NCI-H2227 (cell line): ENCODE results near the gene BAHD1.

Source experiments
- DNase-seq: peaks from one replicate; lab custom pipeline; 2025; ENCODE audit not compliant: unreplicated experiment; lab: John Stamatoyannopoulos, UW

The BAHD1 gene

DNA sequence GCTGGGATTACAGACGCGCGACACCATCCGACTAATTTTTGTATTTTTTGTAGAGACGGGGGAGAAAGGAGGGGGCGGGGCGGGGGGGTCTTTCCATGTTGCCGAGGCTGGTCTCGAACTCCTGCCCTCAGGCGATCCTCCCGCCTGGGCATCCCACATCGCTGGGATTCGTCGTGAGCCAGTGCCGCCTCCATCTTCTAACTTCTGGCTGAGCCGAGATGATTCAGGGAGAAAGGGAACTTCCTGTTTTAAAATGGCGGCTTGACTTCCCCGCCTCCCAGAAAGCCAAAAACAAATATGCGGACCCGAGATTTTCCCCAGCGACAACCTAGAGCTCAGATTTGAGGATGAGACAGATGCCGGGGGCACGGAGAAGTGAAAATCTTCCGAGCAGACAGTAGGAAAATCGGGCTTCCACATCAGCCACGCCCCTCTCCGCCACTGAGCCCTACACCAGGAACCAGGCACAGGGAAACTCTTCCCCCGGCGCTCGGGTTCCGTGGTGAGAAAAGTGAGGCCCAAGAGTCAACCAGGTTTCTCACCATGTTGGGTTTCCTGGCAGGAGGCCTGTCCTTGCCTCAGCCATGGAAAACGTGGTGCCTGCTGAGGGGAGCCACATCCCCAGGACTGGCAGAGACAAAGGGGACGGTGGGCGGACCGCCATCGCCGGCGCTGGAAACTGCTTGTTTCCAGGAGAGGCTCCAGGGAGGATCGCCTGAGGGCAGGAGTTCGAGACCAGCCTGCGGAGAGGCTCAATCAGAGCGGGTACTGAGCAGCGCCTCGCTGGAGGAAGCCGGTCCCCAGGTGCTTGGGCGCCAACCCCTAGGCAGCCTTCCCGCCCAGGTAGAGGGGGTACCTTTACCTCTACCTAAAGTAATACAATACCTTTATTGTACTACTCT lies 48.8 kb downstream of the BAHD1 start:
- DNase-seq = no peak

DNA sequence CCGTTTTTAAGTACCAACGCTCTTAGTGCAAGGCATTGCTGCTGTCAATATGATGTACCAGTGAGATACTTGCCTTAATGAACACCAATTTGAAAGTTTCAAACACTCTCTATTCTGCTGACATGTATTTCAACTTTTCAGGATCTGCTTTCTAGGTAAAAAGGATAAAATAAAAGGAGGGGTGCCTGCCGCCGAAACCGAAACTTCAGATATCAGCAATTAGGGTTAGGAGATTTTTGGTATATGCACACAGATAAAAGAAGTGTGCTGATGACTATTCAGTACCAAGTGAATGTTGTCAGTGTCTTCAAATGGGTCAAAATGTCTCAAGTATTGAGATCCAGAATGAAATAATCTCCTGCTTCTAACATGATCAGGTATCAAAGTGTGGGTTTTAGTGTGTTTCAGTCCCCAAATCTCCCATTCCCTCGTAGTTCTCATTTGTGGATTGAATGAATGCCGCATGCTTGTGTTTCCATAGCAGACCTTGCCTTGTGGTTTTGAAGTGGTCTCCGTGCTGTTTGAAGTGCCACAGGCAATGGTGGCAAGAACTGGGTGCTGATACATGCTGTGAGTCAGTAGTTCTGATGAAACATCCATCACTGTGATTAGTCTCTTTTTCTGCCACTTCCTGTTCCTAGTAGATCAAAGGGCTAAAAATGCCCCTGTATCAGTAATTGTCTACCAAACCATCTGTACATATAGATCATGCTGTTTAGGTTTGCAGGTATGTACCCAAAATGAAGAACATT lies 52.5 kb downstream of the BAHD1 start:
- DNase-seq = no peak

DNA sequence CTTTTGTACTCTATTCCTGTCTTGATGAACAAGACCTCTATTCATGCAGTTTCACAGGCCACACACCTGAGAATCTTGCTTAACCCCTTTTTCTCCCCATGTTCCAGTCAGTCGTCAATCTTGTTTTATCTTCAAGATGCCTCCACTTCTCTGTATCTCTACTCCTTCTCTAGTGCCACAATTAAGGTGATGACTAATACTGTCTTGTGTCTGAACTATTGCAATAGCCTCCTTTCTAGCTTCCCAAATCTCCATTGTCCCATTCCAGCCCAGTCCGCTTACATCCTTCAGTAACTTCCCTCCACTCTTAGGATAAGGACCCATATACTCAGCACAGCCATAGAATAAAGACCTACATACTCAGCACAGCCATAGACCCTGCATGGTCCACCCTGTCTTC lies 54.8 kb downstream of the BAHD1 start:
- no peak for DNase-seq

DNA sequence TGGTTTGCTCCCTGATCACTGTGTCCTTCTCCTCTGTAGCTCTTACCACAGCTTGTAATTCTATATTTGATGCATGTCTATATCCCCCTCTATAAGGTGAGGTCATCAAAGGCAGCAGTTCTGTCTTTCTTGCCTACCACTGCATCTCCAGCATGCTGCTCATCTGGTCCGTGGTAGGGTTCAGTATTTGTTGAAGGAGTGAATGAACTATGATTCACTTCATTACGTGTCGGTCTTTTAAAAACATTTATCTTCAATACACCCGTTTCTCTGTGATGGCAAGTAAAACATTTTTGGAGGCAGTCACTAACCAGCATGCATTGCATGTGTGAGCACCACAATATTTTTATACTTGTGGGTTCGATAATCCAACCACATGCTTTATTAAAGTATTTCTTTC lies 57.7 kb downstream of the BAHD1 start:
- no peak for DNase-seq

DNA sequence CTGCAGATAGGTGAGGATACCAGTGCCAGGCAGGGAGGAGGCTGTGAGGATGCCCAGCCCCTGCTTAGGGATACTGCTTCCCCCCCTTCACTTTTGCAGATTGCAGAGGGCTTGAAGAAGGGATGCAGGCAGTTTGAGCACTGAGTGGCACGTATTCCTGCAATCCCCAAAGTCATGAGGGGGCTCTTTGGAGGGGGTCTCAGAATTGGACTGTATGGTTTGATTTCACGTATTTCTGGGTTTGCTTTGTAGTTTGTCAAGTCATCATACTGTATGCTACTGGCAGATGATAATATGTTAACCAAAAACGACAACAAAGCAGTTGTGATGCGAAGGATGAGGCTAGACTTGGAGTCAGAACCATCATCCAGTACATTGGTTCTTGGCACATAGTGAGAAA lies 58.1 kb downstream of the BAHD1 start:
- no peak for DNase-seq

DNA sequence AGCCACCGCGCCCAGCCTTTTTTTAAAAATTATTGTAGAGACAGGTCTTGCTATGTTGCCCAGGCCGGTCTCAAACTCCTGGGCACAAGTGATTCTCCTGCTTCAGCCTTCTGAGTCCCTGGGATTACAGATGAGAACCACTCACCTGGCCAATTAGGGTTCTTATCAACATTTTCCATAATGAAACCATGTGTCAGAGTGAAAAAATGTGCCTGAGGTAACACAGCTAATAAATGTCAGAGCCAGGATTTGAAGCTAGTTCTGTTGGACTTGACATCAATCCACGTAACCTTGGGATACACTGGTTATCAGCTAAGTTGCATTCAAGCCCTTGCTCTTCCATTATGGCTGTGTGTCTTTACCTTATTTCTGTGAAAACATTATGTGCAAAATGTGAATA lies 59.2 kb downstream of the BAHD1 start:
- DNase-seq = no peak

DNA sequence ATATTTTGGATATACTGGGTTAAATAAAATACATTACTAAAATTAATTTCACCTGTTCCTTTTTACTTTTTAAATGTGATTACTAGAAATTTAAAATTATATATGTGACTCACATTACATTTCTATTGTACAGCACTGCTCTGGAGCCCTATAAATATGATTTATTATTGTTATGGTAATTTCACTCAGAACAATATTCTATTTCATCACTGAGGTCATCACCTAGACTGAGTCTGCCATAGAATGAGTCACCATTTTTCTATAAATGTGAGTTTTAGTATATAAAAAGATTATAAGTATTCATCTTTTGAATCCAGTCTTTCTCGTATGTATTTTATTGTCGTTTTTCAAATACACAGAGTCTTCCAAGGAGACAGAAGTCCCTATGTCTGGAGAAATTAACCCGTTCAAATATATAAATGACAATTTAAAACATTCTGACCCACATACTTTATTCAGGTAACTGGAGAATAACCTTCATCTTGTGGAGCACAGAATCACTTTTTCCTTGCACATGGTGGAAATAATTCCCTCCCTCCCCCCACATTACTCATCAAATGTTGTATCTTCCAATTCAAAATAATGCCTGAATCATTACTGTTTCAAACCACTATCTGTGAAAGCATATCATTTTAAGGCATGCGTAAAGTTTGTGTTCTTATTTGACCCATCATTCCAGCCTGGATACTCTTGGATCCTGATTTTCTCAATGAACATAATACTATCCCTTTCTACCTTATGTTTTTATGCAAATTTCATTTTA lies 60.0 kb downstream of the BAHD1 start:
- DNase-seq = no peak

DNA sequence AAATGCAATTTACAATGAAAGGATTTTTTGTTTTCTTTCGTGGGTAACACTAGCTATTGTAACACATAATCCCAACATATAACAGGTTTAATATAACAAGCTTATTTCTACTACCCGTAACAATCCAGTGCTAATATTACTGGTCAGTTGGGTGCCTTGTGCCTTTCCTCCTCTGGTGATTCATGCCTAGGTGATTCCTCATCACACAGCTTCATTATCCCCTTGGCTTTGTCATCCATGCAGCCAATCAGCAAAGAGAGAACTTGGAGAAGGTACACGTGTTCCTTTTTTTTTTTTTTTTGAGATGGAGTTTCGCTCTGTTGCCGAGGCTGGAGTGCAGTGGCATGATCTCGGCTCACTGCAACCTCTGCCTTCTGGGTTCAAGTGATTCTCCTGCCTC lies 60.7 kb downstream of the BAHD1 start:
- no peak for DNase-seq

DNA sequence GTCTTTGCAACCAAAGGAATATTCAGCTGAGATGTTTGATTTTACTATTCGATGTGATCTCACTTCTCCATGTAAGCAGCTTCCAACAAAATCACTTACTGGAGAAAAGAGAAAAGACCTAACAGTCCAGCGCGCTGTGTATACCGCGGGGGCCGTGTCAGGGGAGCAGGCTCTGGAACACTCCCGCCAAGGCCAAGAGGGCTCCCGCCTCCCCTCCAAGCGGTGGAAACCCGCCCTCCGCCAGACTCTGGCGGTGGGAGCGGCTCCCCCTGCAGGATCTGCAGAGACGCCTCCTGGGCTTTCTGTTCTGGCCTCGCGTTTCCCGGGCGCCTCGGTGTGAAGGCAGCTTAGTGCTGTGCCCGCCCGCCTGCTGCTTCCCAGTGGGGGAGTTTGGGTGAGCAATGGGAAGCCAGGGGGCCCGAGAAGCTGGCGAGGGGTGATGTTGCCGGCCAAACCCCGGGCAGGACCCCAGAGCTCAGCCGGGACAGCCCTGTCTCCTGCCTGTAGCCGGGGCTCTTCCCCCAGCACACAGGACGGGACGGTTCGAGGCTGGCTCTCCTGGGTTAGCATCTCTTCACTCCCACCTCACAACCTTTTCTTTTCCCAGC lies 66.3 kb downstream of the BAHD1 start:
- peak; percentile 76 for DNase-seq

DNA sequence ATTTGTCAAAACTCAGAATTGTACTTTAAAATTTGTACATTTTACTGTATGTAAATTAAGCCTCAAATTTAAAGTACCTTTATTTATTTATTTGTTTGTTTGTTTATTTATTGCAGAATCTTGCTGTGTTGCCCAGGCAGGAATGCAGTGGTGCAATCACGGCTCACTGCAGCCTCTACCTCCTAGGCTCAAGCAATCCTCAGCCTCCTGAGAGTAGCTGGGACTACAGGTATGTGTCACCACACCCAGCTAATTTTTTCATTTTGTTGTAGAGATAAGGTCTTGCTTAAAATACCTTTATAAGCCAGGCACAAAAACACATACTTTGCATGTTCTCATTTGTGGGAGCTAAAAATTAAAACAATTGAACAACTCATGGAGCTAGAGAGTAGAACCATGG lies 67.5 kb downstream of the BAHD1 start:
- no peak for DNase-seq

DNA sequence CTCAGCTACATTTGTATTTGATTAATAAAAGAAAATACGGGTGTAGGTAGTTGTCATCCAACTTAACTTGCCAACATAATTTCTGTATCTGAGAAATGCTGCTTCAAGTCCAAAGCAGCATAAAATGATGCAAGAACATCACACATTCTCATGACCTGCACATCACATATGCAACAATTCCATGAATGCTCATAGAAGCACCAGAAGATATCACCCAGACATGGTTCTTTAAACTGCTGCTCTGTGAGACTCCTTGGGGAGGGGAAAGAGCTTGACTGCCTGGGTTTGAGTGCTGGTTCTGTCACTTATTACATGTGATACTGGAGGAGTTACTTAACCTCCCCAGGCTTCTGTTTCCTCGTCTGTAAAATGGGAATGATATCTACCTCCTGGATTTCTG lies 69.4 kb downstream of the BAHD1 start:
- no peak for DNase-seq

DNA sequence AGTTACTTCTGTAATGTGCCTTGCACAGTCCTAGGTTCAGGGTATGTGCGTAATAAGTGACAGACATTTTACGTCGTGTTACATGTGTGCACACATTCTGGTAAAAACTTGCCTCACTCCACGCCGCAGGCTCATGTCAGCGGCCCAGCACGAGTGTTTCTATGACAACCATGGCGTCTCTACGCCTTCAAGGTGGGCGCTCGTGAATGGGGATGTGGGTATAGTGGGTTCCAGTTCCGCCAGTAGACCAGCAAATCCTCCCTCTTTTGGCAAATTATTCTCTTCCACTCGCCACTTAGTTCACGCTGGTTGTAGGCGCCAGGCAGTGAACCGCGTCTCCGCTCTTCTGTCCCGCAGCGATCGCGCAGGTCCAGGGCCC lies 70.3 kb downstream of the BAHD1 start:
- peak; percentile 19 for DNase-seq

DNA sequence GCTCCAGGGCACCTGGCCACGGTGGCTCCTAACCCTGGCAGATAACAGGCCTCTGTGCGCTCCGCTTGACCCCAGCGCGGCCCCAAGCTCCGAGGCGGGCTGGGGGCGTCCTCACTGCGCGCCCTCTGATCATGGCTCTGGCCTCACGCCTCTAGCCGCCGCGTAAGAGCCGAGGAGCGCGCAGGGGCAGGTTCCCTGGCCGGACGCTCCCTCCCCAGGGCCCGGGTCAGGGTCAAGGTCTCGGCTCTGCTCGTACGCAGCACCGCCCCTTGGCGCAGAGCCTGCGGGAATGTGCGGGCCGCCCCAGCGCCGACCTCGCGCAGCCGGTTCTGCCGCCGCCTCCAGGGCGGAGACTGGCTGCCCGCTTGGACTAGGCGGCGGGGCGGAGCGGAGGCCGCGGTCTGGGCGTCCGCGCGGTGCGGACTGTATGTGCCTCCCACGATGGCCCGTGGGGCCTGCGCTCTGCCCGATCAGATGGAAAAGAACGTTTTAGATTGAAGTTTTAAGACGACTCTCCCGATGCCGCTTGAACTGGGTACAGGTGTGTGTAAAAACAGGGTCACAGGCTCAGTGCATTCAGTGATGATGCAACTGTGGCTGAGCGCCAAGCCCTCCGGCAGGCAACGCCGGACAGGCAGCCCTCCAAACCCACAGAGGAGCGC lies 70.8 kb downstream of the BAHD1 start:
- peak; percentile 40 for DNase-seq

DNA sequence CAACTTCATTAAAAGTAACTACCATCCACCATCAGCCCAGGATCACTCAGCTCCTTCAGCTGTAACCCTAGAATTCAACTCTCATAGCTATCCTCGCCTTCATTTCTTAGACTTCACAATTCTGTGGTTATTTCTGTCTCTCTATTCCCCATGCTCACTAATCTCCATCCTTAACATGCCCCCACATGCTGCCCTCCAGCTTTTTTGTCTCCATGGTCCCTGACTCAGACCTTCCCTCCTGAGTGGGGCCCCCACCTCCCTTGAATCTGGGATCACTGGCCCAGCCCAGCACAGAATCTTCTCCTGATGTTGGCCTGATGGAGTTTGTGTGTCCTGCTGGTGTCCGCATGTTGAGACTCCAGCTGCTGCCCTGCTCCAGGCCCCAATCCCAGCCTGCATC lies 71.7 kb downstream of the BAHD1 start:
- no peak for DNase-seq

DNA sequence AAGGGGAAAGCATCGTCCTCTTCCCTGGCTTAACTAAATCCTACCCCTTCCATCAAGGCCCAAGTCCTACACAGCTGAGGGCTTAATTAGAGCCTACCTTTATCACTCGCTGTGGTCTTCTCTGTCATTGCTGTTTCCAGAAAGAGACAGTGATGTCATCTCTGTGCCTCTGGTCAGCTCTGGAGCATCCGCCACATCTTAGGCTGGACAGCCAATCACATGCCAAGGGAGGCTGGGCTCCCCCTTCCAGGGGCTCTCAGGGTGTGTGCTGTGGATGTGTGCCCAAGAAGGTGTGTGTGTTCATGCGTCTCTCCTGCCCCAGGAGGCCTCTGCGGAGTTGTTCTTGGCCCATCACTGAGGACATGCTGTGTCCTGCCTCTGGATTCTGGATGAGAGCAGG lies 72.9 kb downstream of the BAHD1 start:
- DNase-seq = no peak

DNA sequence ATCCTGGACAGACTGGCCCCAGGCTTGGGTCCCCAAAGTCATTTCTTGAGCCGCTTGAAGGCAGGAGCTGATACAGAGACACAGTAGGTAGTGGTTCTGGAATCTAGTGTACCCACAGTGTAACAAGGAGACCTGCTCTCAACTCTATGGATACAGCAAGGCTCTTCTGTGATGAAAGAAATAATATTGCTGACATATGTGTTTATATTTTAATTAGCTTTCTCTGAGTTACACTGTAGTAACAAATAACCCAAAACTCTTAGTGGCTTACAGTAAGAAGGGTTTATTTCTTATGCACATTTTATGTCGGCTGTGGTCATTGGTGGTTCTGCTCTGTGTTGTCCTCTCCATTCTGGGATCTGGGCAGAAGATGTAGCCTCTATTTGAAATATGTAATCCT lies 75.6 kb downstream of the BAHD1 start:
- no peak for DNase-seq
